GM12878 (cell line): ENCODE data around the gene BLOC1S5. TPM values are rescaled to one million over a fixed set of nuclear protein-coding genes. Genes with fewer than 3 reads are reported as not detected.

Experiments
- ATAC-seq: fragments of 200-7000 bp; cut with Tn5 transposase; 3 replicates; pipeline ENCODE4 v1.9.1; 2020; ENCODE audit warnings: mild to moderate bottlenecking, moderate library complexity
- BruUV-seq: library from RNA; stranded (reverse); fragments of 400-500 nt; replicated peaks from 2 replicates; lab custom pipeline; 2021; lab: Mats Ljungman, UMichigan
- CTCF ChIA-PET: fragments of 300-600 bp; sonication (Branson Sonifier 250); formaldehyde crosslinking; extraction: SDS; loops from one replicate; lab custom pipeline; 2021; ENCODE audit warnings: inconsistent platforms; lab: Yijun Ruan, JAX
- POLR2A ChIA-PET: fragments of 350-600 bp; formaldehyde crosslinking; extraction: SDS; loops from one replicate; lab custom pipeline; 2021; ENCODE audit warnings: inconsistent platforms; lab: Charles Lee
- RAD21 ChIA-PET: fragments of 300-600 bp; sonication (Branson Sonifier 250); formaldehyde crosslinking; loops from one replicate; lab custom pipeline; 2023; ENCODE audit warnings: antibody characterized with exemption; ENCODE audit not compliant: unreplicated experiment; lab: Charles Lee
- SMC1A ChIA-PET: fragments of 300-600 bp; sonication (Branson Sonifier 250); formaldehyde crosslinking; loops from one replicate; lab custom pipeline; 2023; ENCODE audit not compliant: unreplicated experiment, uncharacterized antibody; lab: Charles Lee
- DNase-seq: peaks from one replicate; pipeline ENCODE4 v3.0.0-alpha.2; 2011; ENCODE audit warnings: low read depth, low spot score
- FAIRE-seq: peaks from 3 replicates; lab custom pipeline; 2011; peaks lifted over from hg19 to GRCh38; lab: Jason Lieb, UNC
- H2AFZ ChIP-seq: 2 replicates; pipeline ENCODE4 v1.6.0; 2011; ENCODE audit warnings: low read depth, low read length, control low read depth; ENCODE audit not compliant: control insufficient read depth
- H3K27ac ChIP-seq: 2 replicates; pipeline ENCODE4 v1.5.1; 2011; ENCODE audit warnings: control low read depth; ENCODE audit not compliant: control insufficient read depth, insufficient read depth
- H3K27me3 ChIP-seq, 2 experiments: replicated peaks in 1 of 2; 2 replicates each; pipeline versions ENCODE4 v1.6.0 to v1.6.1; 2011; ENCODE audit warnings: low read length in 1 of 2; ENCODE audit not compliant: control insufficient read depth in 2 of 2, insufficient read depth in 2 of 2
- H3K36me3 ChIP-seq, 2 experiments: 2 replicates each; pipeline ENCODE4 v1.5.1; 2011; ENCODE audit warnings: low read length in 1 of 2; ENCODE audit not compliant: control insufficient read depth in 2 of 2, insufficient read depth in 2 of 2
- H3K4me1 ChIP-seq: 2 replicates; pipeline ENCODE4 v1.6.1; 2011; ENCODE audit warnings: mild to moderate bottlenecking, low read length, moderate library complexity, mixed read lengths; ENCODE audit not compliant: control insufficient read depth, insufficient read depth
- H3K4me2 ChIP-seq: 2 replicates; pipeline ENCODE4 v1.6.0; 2011; ENCODE audit warnings: control low read depth; ENCODE audit not compliant: control insufficient read depth, insufficient read depth
- H3K4me3 ChIP-seq: fragments of 200-600 bp; sonication (generic); 2 replicates; pipeline ENCODE4 v1.5.1; 2016
- H3K79me2 ChIP-seq: 2 replicates; pipeline ENCODE4 v1.6.0; 2011; ENCODE audit warnings: low read length; ENCODE audit not compliant: control insufficient read depth, insufficient read depth
- H3K9ac ChIP-seq: 2 replicates; pipeline ENCODE4 v1.8.0; 2011; ENCODE audit warnings: low read length, control low read depth, mixed read lengths; ENCODE audit not compliant: control insufficient read depth, insufficient read depth
- H3K9me3 ChIP-seq: replicated peaks from 3 replicates; pipeline ENCODE4 v1.5.1; 2011; ENCODE audit warnings: mild to moderate bottlenecking, low read length; ENCODE audit not compliant: control insufficient read depth, insufficient read depth
- H4K20me1 ChIP-seq: 2 replicates; pipeline ENCODE4 v1.6.0; 2011; ENCODE audit not compliant: control insufficient read depth, insufficient read depth
- BHLHE40 ChIP-seq, 2 experiments: fragments of 450-650 bp in 1 of 2; IDR thresholded peaks; 2 replicates each; pipeline ENCODE4 v1.6.1; 2011 to 2017; ENCODE audit warnings: low read depth in 2 of 2, borderline replicate concordance in 1 of 2, improper control_type of control experiment in 1 of 2, low read length in 1 of 2, mild to moderate bottlenecking in 1 of 2
- DPF2 ChIP-seq: fragments of 450-650 bp; IDR thresholded peaks from 2 replicates; pipeline ENCODE4 v1.6.1; 2017; ENCODE audit warnings: mild to moderate bottlenecking
- GABPA ChIP-seq: IDR thresholded peaks from 2 replicates; pipeline ENCODE4 v1.6.1; 2014; ENCODE audit warnings: antibody characterized with exemption, low read depth, mild to moderate bottlenecking, inconsistent platforms
- MEF2A ChIP-seq: IDR thresholded peaks from 2 replicates; pipeline ENCODE4 v1.6.1; 2011; ENCODE audit warnings: low read depth, mild to moderate bottlenecking, low read length, moderate library complexity; ENCODE audit not compliant: insufficient read depth
- NR2C1 ChIP-seq: fragments of 450-650 bp; IDR thresholded peaks from 2 replicates; pipeline ENCODE4 v1.6.1; 2017; ENCODE audit warnings: antibody characterized with exemption, mild to moderate bottlenecking, moderate library complexity
- SP1 ChIP-seq: IDR thresholded peaks from one replicate; pipeline ENCODE4 v1.6.1; 2011; ENCODE audit warnings: low read depth, low read length
- ZNF24 ChIP-seq: fragments of 450-650 bp; IDR thresholded peaks from 2 replicates; pipeline ENCODE4 v1.6.1; 2017; ENCODE audit warnings: antibody characterized with exemption, mild to moderate bottlenecking
- in situ Hi-C: fragments of 300-500 bp; cut with MboI; formaldehyde crosslinking; loops from 9 replicates; pipeline ENCODE4 v1.14.3; 2018; ENCODE audit warnings: mixed read lengths
- intact Hi-C: fragments of 100-400 bp; cut with micrococcal nuclease; formaldehyde crosslinking; loops from one replicate; pipeline ENCODE4 v1.14.2; 2022; ENCODE audit not compliant: unreplicated experiment
- polyA plus RNA-seq, 11 experiments: library from polyadenylated mRNA; depleted of rRNA in 4 of 11; unstranded in 6 of 11; stranded (reverse) in 5 of 11; fragments of >200 nt; fragmentation: Nextera tagmentation in 4 of 11; fragmentation: Illumina TruSeq in 1 of 11; extraction: Ambion mirVana in 4 of 11; extraction: Trizol in 1 of 11; gene quantifications; 1 replicate in 1 of 11; 2 replicates in 10 of 11; pipeline versions ENCODE4 v1.2.1 to v1.2.3, GENCODE V29; 2011 to 2016; ENCODE audit warnings: inconsistent platforms in 2 of 11, missing spikeins in 2 of 11, low read depth in 1 of 11
- total RNA-seq, 4 experiments: library from RNA; depleted of rRNA in 3 of 4; stranded (reverse); fragments of >200 nt in 3 of 4; fragmentation: Illumina TruSeq in 1 of 4; extraction: Trizol in 1 of 4; gene quantifications; 2 replicates each; pipeline versions ENCODE4 v1.2.1 to v1.2.3, GENCODE V29; 2013 to 2021
- TF ChIP-seq, protein P1 (sequence below): IDR thresholded peaks from 2 replicates; pipeline ENCODE4 v1.6.1; 2011; ENCODE audit warnings: mild to moderate bottlenecking, low read depth, low read length, moderate library complexity; ENCODE audit not compliant: insufficient replicate concordance
- TF ChIP-seq, protein P2 (sequence below): fragments of 450-650 bp; IDR thresholded peaks from 2 replicates; pipeline ENCODE4 v1.6.1; 2017; ENCODE audit warnings: mild to moderate bottlenecking, low read depth, inconsistent platforms; ENCODE audit not compliant: poor library complexity, severe bottlenecking

The BLOC1S5 gene
- total and polyA plus RNA-seq, 10 of the 15 experiments (the other 5 are each of a cell fraction or from before 2014, with no cell fraction given): 4.3 to 22.2 (median 16.1) TPM

GRCh38 chr6:8105791-8106190 is 41.6 kb upstream of the BLOC1S5 start:
- Histone ChIP-seq H3K4me1 (peaks cover 4% of the 10 kb centered on the region), H4K20me1 (no peaks in the 10 kb centered on the region), H3K4me3 (no peak overlapping the region), H2AFZ (no peak overlapping the region), H3K27me3 (no peaks in the 10 kb centered on the region), H3K36me3 (no peaks in the 10 kb centered on the region), H3K9me3 (no peaks in the 10 kb centered on the region), H3K79me2 (peaks cover 14% of the 10 kb centered on the region), H3K9ac (no peak overlapping the region), H3K4me2 (no peak overlapping the region), H3K27ac (no peak overlapping the region)
- ChIA-PET POLR2A (no interaction called here), CTCF (interaction anchor here (0.7 kb wide), 1 partner anchor 90 kb away, joined by 3 read pairs; no protein-coding TSS in a partner anchor), RAD21 (no interaction called here), SMC1A (no interaction called here)
- DNase-seq (no peak), ATAC-seq (no peak), FAIRE-seq (no peak)
- in situ Hi-C loops (no loop called here), intact Hi-C loops (no loop called here)
- no TSS peak for BruUV-seq
- no peak for TF ChIP-seq NR2C1
- no peak for TF ChIP-seq BHLHE40 (IDR thresholded peaks at IDR 0.05; ENCODE audit: borderline replicate concordance in 1 of 2, low read depth in 2 of 2, low read length in 1 of 2)
- no peak for TF ChIP-seq MEF2A
- TF ChIP-seq DPF2: no peak
- TF ChIP-seq, protein P1, sequence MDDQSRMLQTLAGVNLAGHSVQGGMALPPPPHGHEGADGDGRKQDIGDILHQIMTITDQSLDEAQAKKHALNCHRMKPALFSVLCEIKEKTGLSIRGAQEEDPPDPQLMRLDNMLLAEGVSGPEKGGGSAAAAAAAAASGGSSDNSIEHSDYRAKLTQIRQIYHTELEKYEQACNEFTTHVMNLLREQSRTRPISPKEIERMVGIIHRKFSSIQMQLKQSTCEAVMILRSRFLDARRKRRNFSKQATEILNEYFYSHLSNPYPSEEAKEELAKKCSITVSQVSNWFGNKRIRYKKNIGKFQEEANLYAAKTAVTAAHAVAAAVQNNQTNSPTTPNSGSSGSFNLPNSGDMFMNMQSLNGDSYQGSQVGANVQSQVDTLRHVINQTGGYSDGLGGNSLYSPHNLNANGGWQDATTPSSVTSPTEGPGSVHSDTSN: no peak
- no peak for TF ChIP-seq GABPA
- TF ChIP-seq, protein P2, sequence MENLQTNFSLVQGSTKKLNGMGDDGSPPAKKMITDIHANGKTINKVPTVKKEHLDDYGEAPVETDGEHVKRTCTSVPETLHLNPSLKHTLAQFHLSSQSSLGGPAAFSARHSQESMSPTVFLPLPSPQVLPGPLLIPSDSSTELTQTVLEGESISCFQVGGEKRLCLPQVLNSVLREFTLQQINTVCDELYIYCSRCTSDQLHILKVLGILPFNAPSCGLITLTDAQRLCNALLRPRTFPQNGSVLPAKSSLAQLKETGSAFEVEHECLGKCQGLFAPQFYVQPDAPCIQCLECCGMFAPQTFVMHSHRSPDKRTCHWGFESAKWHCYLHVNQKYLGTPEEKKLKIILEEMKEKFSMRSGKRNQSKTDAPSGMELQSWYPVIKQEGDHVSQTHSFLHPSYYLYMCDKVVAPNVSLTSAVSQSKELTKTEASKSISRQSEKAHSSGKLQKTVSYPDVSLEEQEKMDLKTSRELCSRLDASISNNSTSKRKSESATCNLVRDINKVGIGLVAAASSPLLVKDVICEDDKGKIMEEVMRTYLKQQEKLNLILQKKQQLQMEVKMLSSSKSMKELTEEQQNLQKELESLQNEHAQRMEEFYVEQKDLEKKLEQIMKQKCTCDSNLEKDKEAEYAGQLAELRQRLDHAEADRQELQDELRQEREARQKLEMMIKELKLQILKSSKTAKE: no peak
- no peak for TF ChIP-seq SP1
- TF ChIP-seq ZNF24: no peak
